ENCODE results near the gene MED8.

MED8 gene, protein sequence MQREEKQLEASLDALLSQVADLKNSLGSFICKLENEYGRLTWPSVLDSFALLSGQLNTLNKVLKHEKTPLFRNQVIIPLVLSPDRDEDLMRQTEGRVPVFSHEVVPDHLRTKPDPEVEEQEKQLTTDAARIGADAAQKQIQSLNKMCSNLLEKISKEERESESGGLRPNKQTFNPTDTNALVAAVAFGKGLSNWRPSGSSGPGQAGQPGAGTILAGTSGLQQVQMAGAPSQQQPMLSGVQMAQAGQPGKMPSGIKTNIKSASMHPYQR

GRCh38 chr1:43389326-43390313, at the start of gene MED8, which contains the start of gene SZT2:
MED8 (minus strand) TSS chr1:43389800; CDS start chr1:43389764, 36 bp downstream.
SZT2 (plus strand) TSS chr1:43389899; CDS start chr1:43389969, 70 bp downstream.
- DNase-seq (ENCODE audit: low read depth): peak; percentile 92

DNA sequence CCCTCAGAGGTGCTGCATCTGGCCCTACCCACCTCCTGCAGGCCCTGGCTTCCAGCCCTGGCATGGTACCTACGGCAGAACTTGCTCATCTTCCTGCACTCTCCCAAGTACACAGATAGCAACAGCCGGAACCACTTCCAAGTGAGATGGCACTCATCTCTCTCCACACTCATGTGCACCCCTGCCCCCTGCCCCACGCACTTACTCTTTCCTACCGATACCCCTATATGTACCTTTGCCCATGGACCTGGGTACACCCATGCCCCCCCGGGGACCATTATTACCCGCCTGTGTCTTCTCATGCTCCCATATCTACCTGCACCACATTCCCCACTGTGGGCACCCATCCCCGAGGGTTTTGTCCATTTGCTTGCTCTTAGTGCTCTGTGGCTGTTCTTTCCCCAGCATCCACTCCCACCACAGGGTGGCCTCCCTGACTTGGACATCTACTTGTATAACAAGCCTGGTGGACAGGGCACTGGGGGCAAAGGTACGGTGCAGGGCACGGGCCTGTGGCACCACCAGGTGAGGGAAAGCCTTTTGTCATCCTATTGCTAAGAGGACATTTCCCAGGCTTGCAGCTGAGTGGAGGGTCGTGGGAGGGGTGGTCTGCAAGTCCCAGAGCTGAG, 49.5 kb upstream of the MED8 start:
- DNase-seq (ENCODE audit: low read depth): no peak

GRCh38 chr1:43438576-43438952, 49.0 kb upstream of the MED8 start:
- DNase-seq (ENCODE audit: low read depth): no peak

DNA sequence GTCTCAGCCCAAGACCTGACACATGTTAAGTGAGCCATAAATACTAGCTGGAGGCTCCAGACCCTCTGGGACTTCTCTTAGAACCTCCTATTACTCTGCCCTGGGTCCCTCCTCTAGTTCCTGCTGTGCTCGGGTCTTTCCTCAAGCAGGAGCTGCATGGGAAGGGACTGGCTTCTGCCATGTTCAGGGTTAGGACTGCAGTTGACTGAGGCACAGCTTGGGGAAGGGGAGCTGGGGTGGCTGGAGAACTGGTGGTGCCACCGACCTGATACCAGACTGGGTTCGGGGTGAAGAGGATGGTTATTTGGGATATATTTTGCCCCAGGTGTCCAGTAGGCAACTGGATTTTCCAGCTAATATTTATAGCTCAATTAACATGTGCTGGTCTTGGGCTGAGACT, 48.4 kb upstream of the MED8 start:
- no peak for DNase-seq (ENCODE audit: low read depth)

- DNase-seq (ENCODE audit: low read depth): no peak
Observed at GRCh38 chr1:43437031-43437973, 47.7 kb upstream of the MED8 start.

GRCh38 chr1:43436371-43436770, 46.8 kb upstream of the MED8 start:
- no peak for DNase-seq (ENCODE audit: low read depth)

DNA sequence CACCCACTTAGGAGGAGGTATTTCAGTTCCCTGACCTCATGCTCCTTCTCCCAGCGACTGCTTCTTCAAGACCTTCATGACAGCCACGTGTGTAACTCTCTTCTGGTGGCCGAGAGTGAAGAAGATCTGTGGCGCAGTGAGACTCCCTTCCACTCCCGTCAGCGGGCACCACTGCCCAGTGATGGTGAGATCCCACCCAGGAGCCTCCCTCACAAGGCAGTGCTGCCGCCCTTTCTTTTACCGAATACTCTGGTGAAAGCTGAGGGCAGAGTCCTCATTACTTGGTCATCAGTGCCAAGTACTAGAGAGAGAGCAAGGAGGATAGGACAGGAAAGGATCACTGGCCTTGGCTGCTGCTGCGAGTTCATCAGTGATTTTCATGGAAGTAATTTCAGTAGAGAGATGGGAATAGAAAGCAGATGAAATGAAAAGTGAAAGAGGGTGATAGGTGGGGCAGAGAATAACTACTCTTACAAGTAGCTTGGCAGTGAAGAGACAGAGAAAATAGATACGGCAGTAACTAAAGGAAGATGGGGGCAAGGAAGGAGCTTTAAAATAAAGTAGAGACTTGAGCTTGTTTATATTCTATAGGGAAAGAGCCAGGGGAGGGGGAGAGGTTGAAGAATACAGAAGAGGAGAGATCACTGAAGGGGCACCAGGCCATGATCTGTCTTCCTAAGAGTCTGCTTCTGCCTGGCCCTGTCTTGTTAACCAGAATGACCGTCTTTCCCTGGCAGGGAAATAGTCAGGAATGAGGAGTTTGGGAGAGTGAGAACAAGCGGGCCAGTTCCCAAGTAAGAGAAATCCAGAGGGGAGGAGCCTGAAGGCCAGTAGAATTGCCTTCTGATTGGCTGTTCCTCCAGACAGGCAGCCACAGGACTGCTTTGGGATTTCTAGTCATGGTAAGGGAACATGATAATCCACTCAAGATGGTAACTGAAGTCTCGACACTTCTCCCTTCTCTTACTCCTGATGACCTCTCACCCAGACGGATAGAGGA, 45.8 kb upstream of the MED8 start:
- DNase-seq (ENCODE audit: low read depth): peak; percentile 86

DNA sequence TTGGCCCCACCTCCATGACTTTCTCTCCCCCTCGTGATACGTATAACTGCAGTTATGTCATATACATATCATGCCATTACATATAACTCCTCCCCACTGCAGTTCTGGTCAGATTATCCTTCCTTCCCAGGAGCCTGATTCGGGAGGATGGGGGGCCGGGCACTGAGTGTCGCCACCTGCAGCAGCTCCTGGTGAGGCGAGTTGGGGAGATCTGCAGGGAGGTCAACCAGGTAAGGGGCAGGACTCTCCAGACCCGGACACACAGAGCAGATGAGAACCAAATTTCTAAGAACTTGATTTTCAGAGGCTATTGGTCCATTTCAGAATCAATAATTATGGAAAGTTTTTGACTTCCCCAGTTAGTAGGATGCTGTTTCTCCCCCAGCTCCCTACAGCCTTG, 44.7 kb upstream of the MED8 start:
- no peak for DNase-seq (ENCODE audit: low read depth)

DNA sequence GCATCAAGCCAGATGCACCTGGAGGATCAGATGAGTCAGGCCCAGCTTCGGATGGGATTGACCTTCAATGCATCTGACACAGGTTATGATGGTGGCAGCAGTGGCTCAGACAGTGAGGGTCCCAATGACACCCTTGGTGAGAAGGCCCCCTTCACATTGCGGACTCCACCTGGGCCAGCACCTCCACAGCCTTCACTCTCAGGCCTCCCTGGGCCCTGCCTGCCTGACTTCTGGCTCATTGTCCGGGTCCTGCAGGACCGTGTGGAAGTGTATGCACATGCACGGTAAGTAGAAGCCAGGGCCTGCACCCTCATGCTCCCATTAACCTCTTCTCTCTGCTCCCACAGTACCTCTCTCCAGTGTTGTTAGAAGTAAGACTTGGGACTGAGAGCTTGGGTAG, 43.3 kb upstream of the MED8 start:
- no peak for DNase-seq (ENCODE audit: low read depth)

DNA sequence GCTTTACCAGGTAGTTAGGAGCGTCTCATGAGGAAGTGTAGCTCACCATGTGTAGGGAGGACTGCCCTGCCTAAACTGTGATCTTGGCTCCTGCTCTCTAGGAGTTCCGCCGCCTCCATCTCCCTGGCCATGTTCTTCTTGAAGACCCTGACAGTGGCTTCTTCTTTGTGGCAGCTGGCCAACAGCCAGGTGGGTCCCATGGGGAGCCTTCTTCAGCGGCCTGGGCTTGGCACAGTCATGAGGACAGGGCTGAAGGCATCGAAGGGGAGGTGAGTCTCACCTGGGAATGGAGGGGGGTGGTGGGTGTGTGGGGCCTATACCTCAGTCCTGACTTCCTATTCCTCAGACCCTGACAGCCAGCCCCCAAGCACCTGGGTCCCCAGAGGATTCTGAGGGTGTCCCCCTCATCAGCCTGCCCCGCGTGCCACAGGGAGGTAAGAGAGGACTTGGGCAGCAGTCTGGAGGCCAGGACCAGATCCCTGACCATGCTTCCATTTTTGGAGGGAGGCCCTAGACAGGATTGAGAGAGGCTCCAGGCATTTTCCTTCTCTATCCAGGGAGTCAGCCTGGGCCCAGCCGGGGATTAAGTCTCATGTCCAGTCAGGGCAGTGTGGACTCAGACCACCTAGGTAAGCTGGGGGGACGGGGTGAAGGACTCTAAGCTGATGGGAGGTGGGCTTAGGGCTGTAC, 42.7 kb upstream of the MED8 start:
- DNase-seq (ENCODE audit: low read depth): no peak

- DNase-seq (ENCODE audit: low read depth): no peak
Observed at GRCh38 chr1:43431676-43432075, 42.1 kb upstream of the MED8 start.

DNA sequence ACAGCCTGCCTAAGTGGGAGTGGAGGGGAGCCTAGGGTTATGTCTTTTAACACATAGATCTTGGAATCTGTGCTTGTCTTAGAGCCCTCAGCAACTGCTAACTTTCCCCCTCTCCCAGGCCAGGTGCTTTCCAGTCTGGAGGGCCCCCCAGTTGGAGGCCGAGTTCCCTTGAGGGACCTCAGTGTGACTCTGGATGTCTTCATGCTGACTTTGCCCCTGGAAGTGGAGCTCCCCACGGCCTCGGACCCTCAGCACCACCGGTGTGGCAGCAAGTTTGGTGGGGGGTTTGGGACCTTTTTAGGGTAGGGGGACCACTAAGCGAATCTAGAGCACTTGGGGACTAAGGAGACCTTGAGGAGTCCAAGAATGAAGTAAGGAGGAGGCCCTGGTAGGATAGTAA, 41.2 kb upstream of the MED8 start:
- DNase-seq (ENCODE audit: low read depth): no peak

GRCh38 chr1:43427941-43428340, 38.3 kb upstream of the MED8 start:
- no peak for DNase-seq (ENCODE audit: low read depth)

- DNase-seq (ENCODE audit: low read depth): no peak
Observed at GRCh38 chr1:43427524-43427923, 37.9 kb upstream of the MED8 start.

GRCh38 chr1:43426221-43426620, 36.6 kb upstream of the MED8 start:
- no peak for DNase-seq (ENCODE audit: low read depth)

DNA sequence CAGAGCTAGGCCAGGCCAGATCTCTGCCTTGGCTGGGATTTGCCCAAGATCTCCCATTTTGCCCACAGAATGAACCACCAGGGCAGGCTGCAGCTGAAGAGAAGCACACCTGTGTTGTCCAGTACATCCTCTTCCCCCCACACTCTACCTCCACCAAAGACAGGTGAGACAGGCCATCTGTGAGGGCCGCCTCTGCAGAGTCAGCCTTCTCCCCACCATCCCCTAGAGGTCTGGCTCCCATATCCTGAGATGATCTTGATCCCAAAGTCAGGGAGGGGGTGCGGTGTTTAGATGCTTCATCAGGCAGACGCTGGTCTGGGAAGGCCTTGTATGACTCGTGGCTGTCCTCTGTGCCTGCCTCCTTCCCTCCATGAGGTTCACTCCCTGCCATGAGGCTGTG, 35.4 kb upstream of the MED8 start:
- DNase-seq (ENCODE audit: low read depth): no peak

- DNase-seq (ENCODE audit: low read depth): no peak
Observed at GRCh38 chr1:43423672-43424550, 34.3 kb upstream of the MED8 start.

GRCh38 chr1:43422995-43423671, 33.5 kb upstream of the MED8 start:
- DNase-seq (ENCODE audit: low read depth): no peak
